KG1 (cell line): Measurements from ENCODE around the gene ITIH6.
"Not testable (repeated sequence)": the region's sequence is repeated elsewhere in the genome, so short reads cannot be mapped to it uniquely, and the experiment has no call there.

Source experiments
- DNase-seq: peaks from one replicate; lab custom pipeline; 2025; lab: John Stamatoyannopoulos, UW

Gene ITIH6

DNA sequence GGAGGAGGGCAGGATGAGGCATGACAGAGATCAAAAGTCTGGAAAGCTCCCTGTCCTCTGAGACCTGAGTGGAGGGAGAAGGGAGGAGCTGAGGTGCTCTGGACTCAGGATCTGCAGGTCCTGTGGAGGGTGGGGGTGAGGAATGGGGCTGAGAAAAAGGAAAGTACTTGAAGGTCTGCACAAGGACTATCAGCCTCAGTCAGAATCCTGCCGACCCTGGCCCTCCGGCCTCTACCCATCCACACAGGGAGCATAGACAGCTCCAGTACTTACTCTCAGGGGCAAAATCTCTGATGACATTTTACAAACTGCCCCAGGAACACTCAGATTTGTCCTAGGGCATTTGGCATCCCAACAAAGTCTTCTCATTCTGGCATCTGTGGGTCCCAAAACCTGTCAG, 991 bp upstream of the ITIH6 start:
- no peak for DNase-seq

- no peak for DNase-seq
Observed at GRCh38 chrX:54794795-54795194, 3.3 kb downstream of the ITIH6 start.

GRCh38 chrX:54794028-54794427, 4.0 kb downstream of the ITIH6 start:
- DNase-seq, result no peak

- not testable (repeated sequence) for DNase-seq
Observed at GRCh38 chrX:54789405-54789804, 8.7 kb downstream of the ITIH6 start.

- DNase-seq, result no peak
Observed at GRCh38 chrX:54788446-54788845, 9.6 kb downstream of the ITIH6 start.

GRCh38 chrX:54786967-54787366, 11.1 kb downstream of the ITIH6 start:
- DNase-seq, result no peak

DNA sequence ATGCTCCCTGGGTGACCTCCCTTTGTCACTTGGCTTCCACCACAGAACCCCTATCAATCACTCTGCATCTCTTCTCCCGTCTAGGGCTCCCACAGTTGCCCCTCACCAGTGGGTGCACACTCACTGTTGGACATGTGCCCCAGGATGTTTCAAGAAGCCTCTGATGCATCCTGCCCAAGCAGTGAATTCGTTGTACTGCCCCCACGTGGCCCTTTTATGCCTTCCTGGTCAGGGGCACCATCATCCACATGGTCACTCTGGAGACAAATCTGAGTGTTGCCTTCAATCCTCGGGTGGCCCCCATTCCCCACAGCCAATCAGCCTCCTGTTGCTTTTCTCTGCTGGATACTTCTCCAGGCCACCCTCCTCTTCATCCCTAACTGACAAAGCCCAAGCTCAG, 12.2 kb downstream of the ITIH6 start:
- DNase-seq, result no peak

DNA sequence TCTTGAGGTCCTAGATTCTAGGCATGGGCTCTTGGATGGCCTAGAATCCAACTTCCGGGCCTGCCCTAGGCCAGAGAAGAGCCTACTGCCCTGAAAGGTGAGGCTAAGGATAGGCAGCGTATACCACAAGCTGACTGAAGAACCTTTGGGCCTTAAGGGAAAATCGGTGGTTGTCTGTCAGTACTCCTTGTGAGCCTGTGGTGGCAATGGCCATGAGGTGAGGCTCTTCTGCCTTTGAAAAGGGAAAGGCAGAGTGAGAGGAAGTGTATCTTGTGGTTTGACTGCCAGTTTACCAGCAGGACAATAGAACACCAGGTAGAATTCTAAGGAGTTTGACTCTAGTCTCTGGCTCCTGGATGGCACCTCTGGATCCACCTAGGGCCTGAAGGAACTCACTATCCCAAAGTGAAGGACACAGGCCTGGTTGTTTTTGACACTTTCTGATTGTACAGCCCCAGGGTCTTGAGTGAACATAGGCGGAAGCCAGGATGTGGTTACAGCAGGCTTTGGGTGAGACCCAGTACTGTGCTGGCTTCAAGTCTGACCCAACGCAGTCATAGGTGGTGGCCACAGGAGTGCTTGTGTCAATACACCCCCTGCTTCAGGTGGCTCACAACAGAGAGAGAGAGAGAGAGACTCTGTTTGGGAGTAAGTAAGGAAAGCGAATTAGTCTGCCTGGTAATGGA, 20.9 kb downstream of the ITIH6 start:
- no peak for DNase-seq

- no peak for DNase-seq
Observed at GRCh38 chrX:54776061-54776460, 22.0 kb downstream of the ITIH6 start.

DNA sequence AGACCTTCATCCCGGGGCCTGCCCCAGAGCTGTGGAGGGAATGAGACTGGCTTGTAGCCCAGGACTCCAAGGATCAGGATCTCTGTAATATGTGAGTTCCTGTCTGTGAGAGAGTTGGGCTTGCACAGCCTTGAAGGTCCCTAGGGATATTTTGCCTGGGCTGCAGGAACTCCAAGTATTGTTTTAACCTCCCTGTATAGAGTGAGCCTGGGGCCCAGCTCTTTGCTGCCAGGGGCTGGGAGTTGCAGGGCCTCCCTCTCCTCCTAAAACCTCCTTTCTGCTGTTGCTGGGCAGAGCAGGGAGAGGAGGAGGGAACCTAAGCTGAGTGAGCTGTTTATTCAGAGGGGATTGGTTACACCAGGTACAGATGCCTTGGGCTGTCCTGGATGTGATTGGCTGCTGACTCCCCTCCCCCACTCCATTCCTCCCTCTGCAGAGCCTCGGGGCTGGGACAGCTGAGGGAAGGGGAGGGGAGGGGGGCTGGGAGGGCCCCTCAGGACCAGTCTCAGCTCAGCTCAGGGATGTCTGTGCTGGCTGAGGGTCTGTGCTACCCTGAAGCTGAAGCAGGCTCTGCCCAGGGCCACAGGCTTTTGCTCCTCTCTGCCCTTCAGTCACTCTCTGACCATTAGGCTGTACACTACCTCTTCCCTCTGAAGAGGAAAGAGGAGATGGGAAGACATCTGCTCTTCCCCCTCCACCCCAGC, 23.5 kb downstream of the ITIH6 start:
- DNase-seq, result not testable (repeated sequence)

DNA sequence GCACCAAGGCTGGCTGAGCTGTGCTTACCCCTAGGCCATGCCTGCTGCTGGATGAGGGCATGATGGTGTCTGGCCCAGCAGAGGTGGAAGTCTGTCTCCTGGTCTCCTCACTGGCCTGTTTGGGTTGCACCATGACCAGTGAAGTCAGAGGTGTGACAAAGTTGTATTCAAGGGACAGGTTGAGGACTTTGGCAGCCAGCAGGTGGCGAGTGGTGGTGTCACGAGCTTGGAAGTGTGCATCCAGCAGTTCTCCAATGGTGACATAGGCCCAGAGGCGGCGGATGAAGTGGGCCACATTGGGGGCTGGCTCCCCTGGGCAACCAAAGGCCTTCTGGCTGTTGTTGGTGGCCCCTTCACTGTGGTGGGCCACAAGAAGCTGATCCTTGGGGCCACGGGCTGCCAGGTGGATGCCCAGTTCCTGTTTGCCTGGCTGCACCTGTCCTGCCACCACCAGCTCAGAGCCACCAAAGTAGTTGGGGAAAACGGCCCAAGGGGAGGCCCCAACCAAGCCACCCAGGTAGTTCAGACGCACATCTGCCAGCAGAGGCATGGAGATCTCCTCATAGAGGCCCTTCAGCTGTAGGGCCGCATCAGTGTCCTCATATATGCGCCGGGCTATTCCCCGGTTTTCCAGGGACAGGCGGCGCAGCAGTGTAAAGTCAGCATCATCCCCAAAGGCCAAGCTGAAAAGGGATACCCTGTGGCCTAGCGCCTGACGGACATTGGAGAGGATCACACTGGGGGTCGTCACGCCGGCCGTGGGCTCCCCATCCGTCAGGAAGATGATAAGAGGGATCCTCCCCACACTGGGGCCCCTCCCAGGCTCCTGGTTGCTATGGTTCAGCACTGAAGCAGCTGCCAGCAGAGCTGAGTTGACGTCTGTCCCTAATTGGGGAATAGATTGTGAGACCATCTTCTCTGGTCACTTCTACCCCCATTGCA, 39.7 kb downstream of the ITIH6 start:
- no peak for DNase-seq

GRCh38 chrX:54754854-54755253, 43.2 kb downstream of the ITIH6 start:
- no peak for DNase-seq

DNA sequence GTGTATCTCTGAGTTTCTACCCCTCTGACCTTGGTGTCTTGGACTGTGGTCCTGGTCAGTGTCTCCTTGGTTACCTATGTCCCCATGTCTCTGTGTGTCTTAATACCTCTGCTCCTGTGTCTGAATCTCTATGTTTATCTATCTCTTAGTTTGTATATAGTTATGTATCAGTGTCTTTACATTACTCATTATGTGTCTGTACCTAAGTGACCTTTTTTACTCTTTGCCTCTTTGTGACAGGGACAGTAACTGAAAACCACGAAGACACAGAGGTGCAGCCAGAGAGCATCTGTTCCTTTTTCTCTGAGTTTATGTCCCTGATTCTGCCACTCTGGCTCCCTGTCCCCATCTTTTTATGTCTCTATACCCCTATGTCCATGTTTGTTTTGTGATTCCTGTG, 49.4 kb downstream of the ITIH6 start:
- DNase-seq, result no peak

GRCh38 chrX:54747733-54748393, 50.2 kb downstream of the ITIH6 start:
- DNase-seq, result no peak

- DNase-seq, result no peak
Observed at GRCh38 chrX:54746928-54747327, 51.1 kb downstream of the ITIH6 start.

DNA sequence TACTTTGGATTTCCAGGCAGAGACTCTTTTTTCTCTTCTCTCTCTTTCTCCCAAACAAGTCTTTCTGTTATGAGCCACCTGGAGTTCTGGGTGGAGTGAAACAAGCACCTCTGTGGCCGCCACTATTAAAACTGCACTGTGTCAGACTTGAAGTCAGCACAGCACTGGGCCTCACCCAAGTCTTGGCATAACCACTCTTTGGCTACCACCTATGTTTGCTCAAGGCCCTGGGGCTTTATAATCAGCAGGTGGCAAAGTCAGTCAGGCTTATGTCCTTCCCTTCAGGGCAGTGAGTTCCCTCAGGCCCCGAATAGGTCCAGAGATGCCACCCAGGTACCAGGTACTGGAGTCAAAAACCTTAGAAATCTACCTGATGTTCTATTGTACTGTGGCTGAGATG, 52.4 kb downstream of the ITIH6 start:
- no peak for DNase-seq

GRCh38 chrX:54738567-54738966, 59.5 kb downstream of the ITIH6 start:
- not testable (repeated sequence) for DNase-seq

DNA sequence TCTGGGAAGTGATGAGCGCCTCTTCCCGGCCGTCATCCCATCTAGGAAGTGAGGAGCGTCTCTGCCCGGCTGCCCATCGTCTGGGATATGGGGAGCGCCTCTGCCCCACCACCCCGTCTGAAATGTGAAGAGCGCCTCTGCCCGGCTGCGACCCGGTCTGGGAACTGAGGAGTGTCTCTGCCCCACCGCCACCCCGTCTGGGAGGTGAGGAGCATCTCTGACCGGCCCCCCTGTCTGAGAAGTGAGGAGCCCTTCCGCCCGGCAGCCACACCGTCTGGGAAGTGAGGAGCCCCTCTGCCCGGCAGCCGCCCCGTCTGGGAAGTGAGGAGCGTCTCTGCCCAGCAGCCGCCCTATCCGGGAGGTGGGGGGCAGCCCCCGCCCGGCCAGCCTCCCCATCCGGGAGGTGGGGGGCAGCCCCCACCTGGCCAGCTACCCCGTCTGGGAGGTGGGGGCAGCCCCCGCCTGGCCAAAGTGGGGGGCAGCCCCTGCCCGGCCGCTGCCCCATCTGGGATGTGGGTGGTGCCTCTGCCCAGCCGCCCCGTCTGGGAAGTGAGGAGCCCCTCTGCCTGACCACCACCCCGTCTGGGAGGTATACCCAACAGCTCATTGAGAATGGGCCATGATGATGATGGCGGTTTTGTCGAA, 61.6 kb downstream of the ITIH6 start:
- DNase-seq, result not testable (repeated sequence)

GRCh38 chrX:54721424-54721823, 76.6 kb downstream of the ITIH6 start:
- DNase-seq, result no peak

GRCh38 chrX:54715621-54716020, 82.4 kb downstream of the ITIH6 start:
- DNase-seq, result no peak

DNA sequence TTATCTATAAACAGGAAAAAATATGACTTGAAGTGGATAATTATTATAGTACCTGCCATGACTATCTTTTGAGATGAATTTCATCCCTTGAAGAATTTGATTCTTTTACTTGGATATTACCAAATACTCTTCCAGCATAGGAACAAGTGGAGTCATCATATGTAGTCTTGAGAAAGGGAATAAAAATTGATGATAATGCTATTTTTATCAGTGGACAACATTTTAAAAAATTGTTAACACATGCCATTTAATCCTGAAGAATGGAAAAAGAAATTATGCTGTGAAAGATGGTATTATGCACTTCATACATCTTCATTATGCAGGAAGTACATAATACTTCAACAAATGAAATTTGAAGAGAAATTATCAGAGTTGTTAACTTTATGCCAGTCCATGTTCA, 83.6 kb downstream of the ITIH6 start:
- no peak for DNase-seq

DNA sequence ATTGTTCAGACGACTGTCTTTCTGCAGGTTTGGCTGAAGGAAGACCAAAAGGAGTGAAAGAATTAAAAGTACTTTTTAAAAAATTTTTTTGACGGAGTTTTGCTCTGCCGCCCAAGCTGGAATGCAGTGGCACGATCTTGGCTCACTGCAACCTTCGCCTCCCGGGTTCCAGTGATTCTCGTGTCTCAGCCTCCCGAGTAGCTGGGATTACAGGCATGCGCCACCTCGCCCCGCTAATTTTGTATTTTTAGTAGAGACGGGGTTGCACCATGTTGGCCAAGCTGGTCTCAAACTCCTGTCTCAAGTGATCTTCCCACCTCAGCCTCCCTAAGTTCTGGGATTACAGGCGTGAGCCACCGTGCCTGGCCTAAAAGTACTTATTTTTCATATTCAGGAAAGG, 86.3 kb downstream of the ITIH6 start:
- DNase-seq, result no peak
